HG03060 (cell line): ENCODE results near the gene MCM5.
A peak's percentile ranks its signal among the peaks of the same experiment; 100 is the strongest.
"Not testable (repeated sequence)": the region's sequence is repeated elsewhere in the genome, so short reads cannot be mapped to it uniquely, and the experiment has no call there.

Experiments
- ATAC-seq: cut with Tn5 transposase; IDR thresholded peaks from one replicate; pipeline ENCODE4 v1.9.1; 2021; ENCODE audit warnings: low read depth, moderate number of reproducible peaks; ENCODE audit not compliant: unreplicated experiment

Gene MCM5

GRCh38 chr22:35399678-35400500 lies at the start of gene MCM5:
Gene MCM5, plus strand, starts transcription at chr22:35400140. Its CDS starts 299 bp downstream, at chr22:35400439.
- ATAC-seq, result peak; percentile 83

- peak; percentile 53 for ATAC-seq
These were observed 49.1 kb upstream of the MCM5 start for GRCh38 chr22:35350539-35351503.

GRCh38 chr22:35352214-35353111 lies 47.5 kb upstream of the MCM5 start:
- no peak for ATAC-seq

DNA sequence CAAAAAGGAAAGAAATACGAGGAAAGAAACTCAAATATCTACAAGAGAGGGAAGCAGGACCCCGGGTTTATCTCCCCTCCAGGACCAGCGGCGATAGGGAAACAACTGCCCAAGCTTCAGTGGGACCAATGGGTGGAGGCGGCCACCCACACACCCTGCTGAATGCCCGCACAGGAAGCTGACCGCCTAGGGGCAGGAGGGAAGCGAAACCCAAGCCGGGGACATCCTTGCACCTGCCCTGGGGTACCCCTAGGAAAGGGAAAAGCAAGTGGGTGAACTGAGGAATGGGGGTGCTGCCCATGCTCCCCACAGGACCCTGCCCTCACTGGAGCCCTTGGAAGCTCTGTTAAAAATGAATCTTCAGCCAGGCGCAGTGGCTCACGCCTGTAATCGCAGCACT lies 46.6 kb upstream of the MCM5 start:
- no peak for ATAC-seq

GRCh38 chr22:35354068-35354467 lies 45.9 kb upstream of the MCM5 start:
- ATAC-seq, result no peak

DNA sequence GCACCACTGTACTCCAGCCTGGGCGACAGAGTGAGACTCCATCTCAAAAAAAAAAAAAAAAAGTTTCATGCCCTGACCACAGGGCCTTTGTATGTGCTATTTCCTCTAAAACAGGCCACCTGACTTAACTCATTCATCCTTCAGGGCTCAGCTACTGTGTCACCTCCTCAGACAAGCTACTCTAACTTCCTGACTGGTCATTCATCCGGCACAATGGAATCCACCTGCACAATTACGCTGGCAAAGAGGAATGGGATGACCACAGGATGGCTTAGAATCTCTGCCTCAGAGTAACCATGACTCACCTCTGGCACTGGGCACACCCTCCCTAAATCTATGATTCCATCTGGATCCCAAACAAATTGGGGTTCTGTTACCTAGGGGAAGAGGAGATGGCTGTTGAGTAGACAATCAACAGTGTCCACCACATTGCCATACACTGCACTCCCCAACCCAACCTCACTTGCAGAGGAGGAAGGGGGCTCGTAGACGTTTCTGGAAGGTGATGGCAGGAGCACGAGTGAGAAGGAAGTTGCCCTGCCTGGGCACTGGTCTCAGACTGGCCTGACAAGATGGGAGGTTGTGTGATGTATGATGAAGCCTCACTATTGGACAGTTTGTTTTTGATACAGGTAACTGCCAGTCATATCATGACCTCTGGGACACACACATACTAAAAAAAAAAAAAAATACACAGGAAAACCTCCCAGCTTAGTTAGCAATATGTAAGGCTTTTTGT lies 41.9 kb upstream of the MCM5 start:
- ATAC-seq, result no peak

- no peak for ATAC-seq
These were observed 40.4 kb upstream of the MCM5 start for GRCh38 chr22:35359380-35360065.

- ATAC-seq, result no peak
These were observed 38.9 kb upstream of the MCM5 start for GRCh38 chr22:35361001-35361558.

DNA sequence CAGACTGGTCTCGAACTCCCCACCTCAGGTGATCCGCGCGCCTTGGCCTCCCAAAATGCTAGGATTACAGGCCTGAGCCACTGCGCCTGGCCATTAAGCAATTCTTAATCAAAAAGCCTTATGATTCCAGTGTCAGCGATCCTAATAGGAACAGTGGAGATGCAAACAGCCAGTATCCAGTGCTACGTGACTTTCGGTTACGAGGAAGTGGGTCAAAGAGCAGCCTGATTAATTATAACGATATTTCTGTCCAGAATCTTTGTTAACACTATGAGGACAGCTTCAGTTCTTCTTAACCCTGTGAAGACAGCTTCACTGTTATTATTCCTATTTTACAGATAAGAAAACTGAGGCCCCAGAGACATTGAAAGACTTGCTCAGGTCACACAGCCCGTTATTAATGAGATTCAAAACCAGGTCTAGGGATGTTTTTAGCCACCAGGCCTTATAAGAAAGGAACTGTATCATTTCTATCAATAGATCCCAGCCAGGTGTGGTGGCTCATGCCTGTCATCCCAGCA lies 36.3 kb upstream of the MCM5 start:
- ATAC-seq, result no peak

DNA sequence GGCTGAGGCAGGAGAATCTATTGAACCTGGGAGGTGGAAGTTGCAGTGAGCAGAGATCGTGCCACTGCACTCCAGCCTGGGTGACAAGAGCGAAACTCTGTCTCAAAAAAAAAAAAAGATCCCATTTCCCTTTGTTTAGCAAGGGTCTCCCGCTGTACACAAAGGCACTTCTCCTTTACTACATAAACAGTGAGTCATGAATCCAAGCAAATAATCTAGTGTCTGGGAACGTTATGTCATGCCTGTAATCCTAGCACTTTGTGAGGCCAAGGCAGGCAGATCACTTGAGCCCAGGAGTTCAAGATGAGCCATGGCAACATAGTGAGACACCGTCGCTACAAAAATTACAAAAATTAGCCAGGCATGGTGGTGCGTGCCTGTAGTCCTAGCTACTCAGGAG lies 35.7 kb upstream of the MCM5 start:
- not testable (repeated sequence) for ATAC-seq

- no peak for ATAC-seq
These were observed 32.5 kb upstream of the MCM5 start for GRCh38 chr22:35367331-35367886.

DNA sequence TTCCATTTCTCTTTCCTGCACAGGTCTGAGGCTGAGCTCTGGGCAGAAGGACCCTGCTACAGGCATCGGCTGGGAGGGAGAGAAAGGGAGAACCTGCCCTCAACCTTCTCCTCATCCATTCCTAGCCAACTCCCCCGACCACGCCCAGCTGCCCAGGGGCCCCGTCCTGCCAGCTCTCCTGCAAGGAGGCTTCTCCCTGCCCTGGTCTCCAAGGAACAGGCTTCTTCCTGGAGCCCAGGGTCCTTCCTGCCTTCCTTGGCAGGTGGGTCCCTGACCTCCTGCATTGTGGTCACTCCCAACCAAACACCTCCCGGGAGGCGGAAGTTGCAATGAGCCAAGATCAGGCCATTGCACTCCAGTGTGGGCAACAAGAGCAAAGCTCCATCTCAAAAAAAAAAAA lies 31.6 kb upstream of the MCM5 start:
- no peak for ATAC-seq

DNA sequence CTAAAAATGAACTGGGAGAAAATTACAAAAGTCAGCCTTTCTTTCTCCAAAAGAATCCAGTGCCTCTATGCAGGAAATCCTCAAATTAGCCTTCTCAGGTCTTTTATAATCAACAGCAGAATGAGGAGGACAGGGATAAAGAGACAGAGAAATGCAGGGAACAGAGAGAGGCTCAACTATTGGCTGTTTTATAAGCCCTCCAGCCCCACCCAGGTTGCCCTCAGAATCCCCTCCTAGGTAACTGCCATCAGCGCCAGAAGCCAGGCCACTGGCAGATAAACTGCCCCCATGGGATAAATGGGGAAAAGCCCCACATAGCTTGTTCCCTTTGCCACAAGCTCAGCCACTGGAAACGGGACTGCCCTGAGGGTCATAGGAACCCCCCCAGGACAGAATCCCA lies 29.9 kb upstream of the MCM5 start:
- no peak for ATAC-seq

DNA sequence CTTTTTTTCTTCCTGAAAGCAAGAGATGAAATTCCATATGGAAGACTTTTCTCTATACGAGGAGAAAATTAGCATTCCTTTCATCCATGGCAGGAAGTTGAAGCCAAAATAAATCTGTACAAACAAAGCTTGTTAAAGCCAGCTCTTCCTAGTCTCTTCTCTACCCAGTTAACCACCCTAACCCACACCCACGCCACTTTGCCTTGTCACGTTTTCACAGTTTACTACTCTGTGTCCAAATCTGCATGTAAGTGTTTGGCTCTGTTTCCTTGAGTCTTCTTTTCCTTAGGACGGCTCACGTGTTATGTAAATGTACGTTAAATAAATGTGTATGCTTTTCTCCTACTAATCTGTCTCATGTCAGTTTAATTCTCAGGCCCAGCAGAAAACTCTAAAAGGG lies 26.2 kb upstream of the MCM5 start:
- ATAC-seq, result no peak

GRCh38 chr22:35375031-35375430 lies 24.9 kb upstream of the MCM5 start:
- ATAC-seq, result no peak

- ATAC-seq, result no peak
These were observed 24.4 kb upstream of the MCM5 start for GRCh38 chr22:35375526-35375925.

GRCh38 chr22:35376728-35377472 lies 23.0 kb upstream of the MCM5 start:
- ATAC-seq, result peak; percentile 56

GRCh38 chr22:35377735-35378134 lies 22.2 kb upstream of the MCM5 start:
- no peak for ATAC-seq
